Measurements from ENCODE around the gene DNAH11. TPM values are rescaled to one million over a fixed set of nuclear protein-coding genes. Genes with fewer than 3 reads are reported as not detected.

DNAH11 gene
- total and polyA plus RNA-seq, 2 of the 8 experiments (the other 6 are each of a cell fraction or from before 2014, with no cell fraction given) = 1.8 to 4.9 TPM

DNA sequence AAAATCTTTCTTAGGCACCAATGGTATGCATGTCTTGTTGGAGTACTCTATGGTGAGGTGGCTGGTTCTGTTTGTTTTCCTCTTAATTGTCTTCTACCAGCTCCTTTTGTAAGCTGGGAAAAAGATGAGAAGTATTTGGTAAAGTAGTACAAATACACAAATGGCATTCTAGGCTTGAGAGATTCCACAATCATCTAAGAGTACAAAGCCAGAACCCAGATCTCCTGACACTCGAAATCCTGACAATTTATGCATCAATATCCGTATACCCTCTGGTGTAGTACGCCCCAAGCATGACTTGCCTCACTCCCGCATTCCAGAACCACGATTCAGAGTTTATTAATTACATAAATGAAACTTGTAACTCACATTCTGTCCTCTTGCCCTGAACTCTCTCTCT lies 359.4 kb downstream of the DNAH11 start (continued):
- no peak for TF ChIP-seq E2F6 (IDR thresholded peaks at IDR 0.05)
